Right cardiac atrium (tissue), 5 donors: ENCODE data around the gene LAMC1. TPM values are rescaled to one million over a fixed set of nuclear protein-coding genes. Genes with fewer than 3 reads are reported as not detected.
A peak's percentile ranks its signal among the peaks of the same experiment; 100 is the strongest.
"Not testable (repeated sequence)": the region's sequence is repeated elsewhere in the genome, so short reads cannot be mapped to it uniquely, and the experiment has no call there.

Experiments used
- ATAC-seq, 2 donors: fragments of 200-7000 bp; cut with Tn5 transposase; one replicate each; pipeline versions ENCODE4 v1.8.0 to v1.9.1; 2020; ENCODE audit warnings: moderate library complexity in 2 of 2, mild to moderate bottlenecking in 1 of 2
- DNase-seq, 3 donors: peaks; one replicate each; pipeline ENCODE4 v3.0.0-alpha.2; 2020
- H3K27ac ChIP-seq: one replicate; pipeline ENCODE4 v1.5.1; 2013; ENCODE audit warnings: mild to moderate bottlenecking, low read length, control low read depth, moderate library complexity
- H3K27me3 ChIP-seq: one replicate; pipeline ENCODE4 v1.6.1; 2013; ENCODE audit not compliant: control insufficient read depth, insufficient read depth
- H3K4me1 ChIP-seq: one replicate; pipeline ENCODE4 v1.6.1; 2013; ENCODE audit warnings: low read length; ENCODE audit not compliant: control insufficient read depth, insufficient read depth
- H3K4me3 ChIP-seq: one replicate; pipeline ENCODE4 v1.5.1; 2013; ENCODE audit warnings: low read length, control low read depth
- H3K9me3 ChIP-seq: one replicate; pipeline ENCODE4 v1.6.1; 2013; ENCODE audit warnings: low read length; ENCODE audit not compliant: control insufficient read depth
- WGBS: extraction: QIAGEN DNeasy Blood & Tissue Kit; methylation state at CpG from one replicate; pipeline ENCODE4 v1.1.7; 2013; 5-methylcytosine and 5-hydroxymethylcytosine counted together
- intact Hi-C, 4 donors: fragments of 100-400 bp; cut with DNase I; formaldehyde crosslinking; loops; one replicate each; pipeline versions ENCODE4 v1.11.0 to v1.14.0; 2022 to 2023
- polyA plus RNA-seq: library from polyadenylated mRNA; stranded (reverse); fragments of 200-250 nt; gene quantifications from one replicate; pipeline ENCODE4 v1.2.3, GENCODE V29; 2013
- total RNA-seq, 4 donors: library from RNA; stranded (reverse); fragmentation: NEBNext Ultra II Directional; extraction: Animal tissue kit (Norgen Biotek cat#: 25700); gene quantifications; one replicate each; pipeline ENCODE4 v1.2.1, GENCODE V29; 2021
- donor health status: healthy with polysubstance abuse.
- donor health status: DM: no; HTN: yes; CAD: no.
- donor health status: DM: no; HTN: no; CAD: no.
- donor health status: DM: no; HTN: yes; CAD: no; lungs with severe emphysema.
- donor health status: DM: yes; HTN: yes; CAD: no.

The LAMC1 gene
- total and polyA plus RNA-seq, 5 donors = 40.3 to 130 (median 95.2) TPM

GRCh38 chr1:183043872-183044854 lies 20.9 kb downstream of the LAMC1 start:
- 40% methylated on average over 7 of the region's 7 CpGs for WGBS
- H3K9me3 ChIP-seq = no peaks in the 10 kb centered on the region
- no peaks in the 10 kb centered on the region for H3K27me3 ChIP-seq
- ATAC-seq (peak in 1 of 2 donors; percentile 59), DNase-seq (no peak)
- intact Hi-C loops = loop anchor here in 1 of 4 donors (10.0 kb wide), 1 partner anchor 51 kb away; no protein-coding TSS in a partner anchor
- H3K4me3 ChIP-seq = no peak overlapping the region
- H3K4me1 ChIP-seq = peaks cover 9% of the 10 kb centered on the region
- H3K27ac ChIP-seq = no peak overlapping the region

DNA sequence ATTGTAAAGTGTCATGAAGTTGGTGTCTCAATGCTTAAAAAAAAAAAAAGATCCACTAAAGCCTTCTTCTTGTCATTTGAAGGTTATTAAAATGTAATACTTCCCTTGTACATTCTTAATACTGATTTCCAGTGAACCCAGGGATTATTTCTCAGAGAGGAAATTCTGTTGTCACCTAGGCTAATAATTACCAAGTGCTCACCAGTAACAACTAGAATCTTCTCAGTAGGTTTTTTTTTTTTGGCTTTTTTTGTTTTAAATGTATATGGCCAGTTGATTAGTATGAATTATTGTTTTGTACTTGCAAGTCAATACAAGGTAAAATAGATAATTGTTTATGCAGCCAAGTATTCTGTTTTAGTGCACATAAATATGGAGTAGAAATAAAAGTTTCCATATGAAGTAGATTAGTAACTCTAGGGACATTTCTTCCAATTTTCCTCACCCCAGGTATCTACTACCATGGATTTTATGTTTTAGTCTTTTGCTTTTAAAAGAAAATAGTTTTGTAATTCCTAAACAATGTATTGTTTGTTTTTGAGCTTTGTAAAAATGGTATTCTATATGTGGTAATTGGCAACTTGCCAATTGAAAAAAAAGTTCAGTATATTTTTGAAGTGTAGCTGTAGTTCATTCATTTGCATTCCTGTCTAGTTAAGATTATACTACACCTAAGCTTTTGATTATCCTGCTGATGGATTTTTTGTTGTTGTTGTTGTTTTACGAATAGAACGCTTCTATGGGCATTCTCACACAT lies 21.9 kb downstream of the LAMC1 start:
- 95% methylated on average over 2 of the region's 2 CpGs for WGBS
- intact Hi-C loops = loop anchor here in 1 of 4 donors (10.0 kb wide), 1 partner anchor 50 kb away; no protein-coding TSS in a partner anchor
- no peaks in the 10 kb centered on the region for H3K27me3 ChIP-seq
- H3K9me3 ChIP-seq = no peaks in the 10 kb centered on the region
- DNase-seq (no peak), ATAC-seq (no peak)
- H3K27ac ChIP-seq = no peak overlapping the region
- no peak overlapping the region for H3K4me3 ChIP-seq
- H3K4me1 ChIP-seq = peaks cover 7% of the 10 kb centered on the region

DNA sequence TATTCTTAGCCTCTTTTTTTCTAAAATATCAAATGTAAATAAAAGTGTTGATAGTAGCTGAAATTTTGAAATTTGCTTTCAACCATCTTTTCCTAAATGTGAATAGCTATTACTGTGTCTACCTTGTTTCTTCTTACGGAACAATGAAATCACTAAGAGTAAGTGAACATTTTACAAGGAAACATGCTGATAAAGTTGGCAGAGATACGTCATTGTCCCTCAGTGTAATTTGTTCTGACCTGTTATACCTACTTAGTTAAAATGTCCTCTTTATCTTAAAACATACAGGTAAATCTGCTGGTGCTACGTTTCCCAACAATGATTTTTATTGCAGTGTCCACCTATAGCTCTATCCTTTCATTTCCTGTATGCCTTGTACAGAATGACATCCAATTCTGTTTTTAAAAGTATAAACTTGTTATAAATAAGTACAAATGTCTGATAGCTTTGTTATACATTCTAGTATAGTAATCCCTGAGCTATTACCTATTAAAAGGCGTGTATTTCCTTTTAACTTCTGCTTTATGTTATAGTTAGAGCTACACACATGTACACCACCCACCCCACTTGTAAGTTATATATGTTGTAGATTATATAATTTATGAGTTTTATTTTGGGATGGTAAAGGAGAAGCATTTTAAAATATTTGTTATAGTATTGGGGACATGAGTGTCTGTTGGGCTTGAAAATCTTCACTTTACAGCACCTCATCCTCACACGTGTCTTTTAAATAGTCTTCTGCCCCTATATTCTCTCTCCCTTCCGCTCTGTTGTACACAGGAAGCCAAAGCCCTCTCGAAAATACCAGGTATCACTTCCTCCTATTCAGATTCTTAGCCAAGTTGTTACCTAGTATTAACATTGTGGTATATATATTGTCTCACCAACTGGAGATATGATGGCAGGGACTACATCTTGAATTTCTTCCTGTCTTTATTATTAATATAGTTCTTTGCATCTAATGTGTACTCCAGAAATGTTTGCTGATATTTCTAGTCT lies 25.2 kb downstream of the LAMC1 start:
- Histone ChIP-seq H3K27ac (no peak overlapping the region), H3K4me3 (no peak overlapping the region), H3K4me1 (peaks cover 8% of the 10 kb centered on the region), H3K27me3 (no peaks in the 10 kb centered on the region), H3K9me3 (no peaks in the 10 kb centered on the region)
- 63% methylated on average over 7 of the region's 7 CpGs for WGBS
- intact Hi-C loops = loop anchor here in 1 of 4 donors (10.0 kb wide), 1 partner anchor 46 kb away; no protein-coding TSS in a partner anchor
- ATAC-seq (no peak), DNase-seq (no peak)

DNA sequence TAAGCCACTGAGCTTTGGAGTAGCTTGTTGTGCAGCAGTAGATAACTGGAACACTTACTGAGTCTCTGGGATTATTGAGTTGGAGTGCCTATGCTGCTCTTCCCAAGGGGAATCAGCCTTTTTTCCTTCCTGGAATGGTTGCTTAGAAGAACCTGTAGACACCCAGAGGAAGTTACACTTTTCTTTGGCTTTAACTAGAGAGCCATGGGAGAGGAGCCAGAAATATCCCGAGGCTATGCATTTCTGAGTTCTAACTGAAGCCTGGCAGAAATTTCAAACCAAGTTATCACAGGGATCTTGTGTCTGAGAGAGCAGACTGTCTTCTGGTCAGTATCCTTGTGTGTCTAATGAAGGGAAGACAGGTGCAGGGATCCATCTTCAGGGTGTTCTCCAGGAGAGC lies 28.3 kb downstream of the LAMC1 start:
- intact Hi-C loops = no loop called here
- Histone ChIP-seq H3K9me3 (no peaks in the 10 kb centered on the region), H3K4me1 (peaks cover 10% of the 10 kb centered on the region), H3K27ac (no peak overlapping the region), H3K27me3 (no peaks in the 10 kb centered on the region), H3K4me3 (no peak overlapping the region)
- no peak for DNase-seq
- WGBS = 12% methylated on average over 1 of the region's 1 CpG
- peak; percentile 51 to 73 for ATAC-seq

- WGBS = 75% methylated on average over 5 of the region's 5 CpGs
- ATAC-seq = no peak
- Histone ChIP-seq H3K27me3 (no peaks in the 10 kb centered on the region), H3K4me3 (no peak overlapping the region), H3K27ac (no peak overlapping the region), H3K4me1 (peaks cover 10% of the 10 kb centered on the region), H3K9me3 (no peaks in the 10 kb centered on the region)
- DNase-seq = no peak
- intact Hi-C loops = no loop called here
These were observed 29.6 kb downstream of the LAMC1 start for GRCh38 chr1:183052861-183053260.

- 55% methylated on average over 2 of the region's 2 CpGs for WGBS
- ATAC-seq (no peak), DNase-seq (no peak)
- Histone ChIP-seq H3K4me1 (peaks cover 14% of the 10 kb centered on the region), H3K27me3 (no peaks in the 10 kb centered on the region), H3K9me3 (no peaks in the 10 kb centered on the region), H3K27ac (no peak overlapping the region), H3K4me3 (no peak overlapping the region)
- intact Hi-C loops = no loop called here
These were observed 35.8 kb downstream of the LAMC1 start for GRCh38 chr1:183058851-183059502.

- intact Hi-C loops = no loop called here
- Histone ChIP-seq H3K9me3 (no peaks in the 10 kb centered on the region), H3K27ac (no peak overlapping the region), H3K4me3 (no peak overlapping the region), H3K4me1 (peaks cover 12% of the 10 kb centered on the region), H3K27me3 (no peaks in the 10 kb centered on the region)
- ATAC-seq (no peak), DNase-seq (no peak)
These were observed 38.0 kb downstream of the LAMC1 start for GRCh38 chr1:183061194-183061593.

DNA sequence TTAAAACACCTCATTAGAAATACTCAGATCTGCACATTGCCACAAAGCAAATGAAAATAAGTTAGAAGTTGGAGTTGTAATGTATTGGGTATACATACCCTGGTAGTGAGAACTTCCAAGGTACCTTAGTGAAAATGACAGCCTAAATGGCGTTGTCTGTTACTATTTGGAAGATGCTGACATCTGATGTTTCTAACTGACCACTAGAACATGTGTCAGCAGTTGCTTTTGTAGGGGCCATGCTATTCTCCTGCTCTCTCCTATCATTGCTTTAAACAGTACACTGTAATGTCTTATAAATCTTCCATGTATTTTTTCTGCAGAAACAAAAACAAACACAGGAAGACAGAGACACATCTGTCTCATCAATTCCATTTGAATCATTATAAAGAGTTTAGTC lies 40.1 kb downstream of the LAMC1 start:
- intact Hi-C loops = no loop called here
- H3K27me3 ChIP-seq = no peaks in the 10 kb centered on the region
- ATAC-seq (no peak), DNase-seq (no peak)
- no peak overlapping the region for H3K4me3 ChIP-seq
- no peaks in the 10 kb centered on the region for H3K9me3 ChIP-seq
- 48% methylated on average over 1 of the region's 1 CpG for WGBS
- no peak overlapping the region for H3K27ac ChIP-seq
- H3K4me1 ChIP-seq = peaks cover 12% of the 10 kb centered on the region

GRCh38 chr1:183065168-183065706 lies 42.0 kb downstream of the LAMC1 start:
- intact Hi-C loops = no loop called here
- Histone ChIP-seq H3K9me3 (no peaks in the 10 kb centered on the region), H3K27ac (no peak overlapping the region), H3K27me3 (no peaks in the 10 kb centered on the region), H3K4me1 (peaks cover 3% of the 10 kb centered on the region), H3K4me3 (no peak overlapping the region)
- 84% methylated on average over 6 of the region's 6 CpGs for WGBS
- no peak for ATAC-seq
- DNase-seq = no peak

DNA sequence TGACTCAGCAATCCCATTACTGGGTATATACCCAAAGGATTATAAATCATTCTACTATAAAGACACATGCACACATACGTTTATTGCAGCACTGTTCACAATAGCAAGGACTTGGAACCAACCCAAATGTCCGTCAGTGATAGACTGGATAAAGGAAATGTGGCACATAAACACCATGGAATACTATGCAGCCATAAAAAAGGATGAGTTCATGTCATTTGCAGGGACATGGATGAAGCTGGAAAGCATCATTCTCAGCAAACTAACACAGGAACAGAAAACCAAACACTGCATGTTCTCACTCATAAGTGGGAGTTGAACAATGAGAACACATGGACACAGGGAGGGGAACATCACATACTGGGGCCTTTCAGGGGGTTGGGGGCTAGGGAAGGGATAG lies 43.2 kb downstream of the LAMC1 start:
- ATAC-seq, H3K4me3 ChIP-seq, H3K27ac ChIP-seq, H3K4me1 ChIP-seq, intact Hi-C loops, H3K9me3 ChIP-seq, DNase-seq, H3K27me3 ChIP-seq: not testable (repeated sequence)
- WGBS = 71% methylated on average over 2 of the region's 2 CpGs
